Testis (tissue), 3 donors: Measurements from ENCODE around the gene CYP2S1. TPM values are rescaled to one million over a fixed set of nuclear protein-coding genes. Genes with fewer than 3 reads are reported as not detected.

ENCODE experiments used
- DNase-seq: peaks from one replicate; pipeline ENCODE4 v3.0.0-alpha.2; 2019
- H3K27ac ChIP-seq, 2 donors: fragments of 200-600 bp; sonication (generic); one replicate each; pipeline ENCODE4 v1.5.1; 2019
- H3K27me3 ChIP-seq: fragments of 200-600 bp; sonication (generic); one replicate; pipeline ENCODE4 v1.5.1; 2019
- H3K36me3 ChIP-seq: fragments of 200-600 bp; sonication (generic); one replicate; pipeline ENCODE4 v1.5.1; 2017; ENCODE audit warnings: low read depth; ENCODE audit errors: missing control alignments
- H3K4me1 ChIP-seq: fragments of 200-600 bp; sonication (generic); one replicate; pipeline ENCODE4 v1.5.1; 2019
- H3K4me3 ChIP-seq, 2 donors: fragments of 200-600 bp; sonication (generic); one replicate each; pipeline ENCODE4 v1.5.1; 2017 to 2019
- H3K9me3 ChIP-seq: fragments of 200-600 bp; sonication (generic); one replicate; pipeline ENCODE4 v1.5.1; 2017
- CTCF ChIP-seq, 3 experiments: fragments of 450-650 bp in 2 of 3; fragments of 200-600 bp in 1 of 3; sonication (generic) in 1 of 3; IDR thresholded peaks; one replicate each; pipeline ENCODE4 v1.5.1; 2016 to 2019; ENCODE audit warnings: antibody characterized with exemption in 3 of 3, mild to moderate bottlenecking in 2 of 3, moderate library complexity in 1 of 3
- POLR2A ChIP-seq: fragments of 450-650 bp; IDR thresholded peaks from one replicate; pipeline ENCODE4 v1.6.1; 2017; ENCODE audit warnings: antibody characterized with exemption, mild to moderate bottlenecking, moderate library complexity
- WGBS, 2 donors: methylation state at CpG; one replicate each; pipeline ENCODE4 v1.1.5; 2018; 5-methylcytosine and 5-hydroxymethylcytosine counted together
- intact Hi-C: fragments of 100-400 bp; cut with DNase I; formaldehyde crosslinking; loops from one replicate; pipeline ENCODE4 v1.15.1; 2023; ENCODE audit warnings: low total_unique reads
- polyA plus RNA-seq: library from polyadenylated mRNA; stranded (reverse); fragments of 350-450 nt; fragmentation: Illumina TruSeq; extraction: RNeasy Lipid Tissue Mini Kit (QIAGEN cat#74804); gene quantifications from one replicate; pipeline ENCODE4 v1.2.3, GENCODE V29; 2014; ENCODE audit warnings: low read depth, low replicate concordance; ENCODE audit not compliant: insufficient read depth
- total RNA-seq, 2 donors: library from RNA; depleted of rRNA; stranded (reverse); fragments of >200 nt; gene quantifications; one replicate each; pipeline ENCODE4 v1.2.3, GENCODE V29; 2016

CYP2S1 gene
- total and polyA plus RNA-seq, 3 donors from 2014 or later: 1.4 to 2.0 (median 1.6) TPM

DNA sequence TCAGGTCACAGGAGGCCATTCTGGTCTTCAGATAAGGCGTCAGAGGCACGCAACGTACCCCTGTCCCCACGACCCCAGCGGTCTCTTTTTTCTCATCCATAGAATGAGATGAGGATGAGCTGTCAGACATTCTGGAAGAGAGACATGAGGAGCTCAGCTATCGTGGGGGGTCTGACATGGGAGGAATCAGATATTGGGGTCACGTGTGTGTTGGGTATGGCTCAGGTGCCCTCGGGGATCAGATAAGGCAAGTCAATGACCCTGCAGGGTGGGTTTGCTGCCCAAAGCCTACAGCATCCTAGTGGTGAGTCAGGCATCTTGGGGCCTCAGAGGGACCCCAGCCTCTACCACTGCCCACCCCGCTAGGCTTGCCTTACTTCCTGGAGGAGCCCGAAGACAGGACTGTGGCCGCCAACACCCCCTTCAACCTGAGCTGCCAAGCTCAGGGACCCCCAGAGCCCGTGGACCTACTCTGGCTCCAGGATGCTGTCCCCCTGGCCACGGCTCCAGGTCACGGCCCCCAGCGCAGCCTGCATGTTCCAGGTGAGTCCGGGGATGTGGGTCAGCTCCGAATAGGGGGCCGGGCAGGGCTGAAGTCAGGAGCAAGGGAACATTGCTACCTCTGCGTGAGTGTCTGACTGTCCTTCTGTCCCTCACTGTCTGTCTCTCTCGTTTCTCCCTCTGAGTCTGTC, 28.6 kb downstream of the CYP2S1 start:
- intact Hi-C loops: no loop called here
- Histone ChIP-seq H3K36me3 (no peaks in the 10 kb centered on the region), H3K4me1 (peaks cover 28% of the 10 kb centered on the region), H3K9me3 (no peaks in the 10 kb centered on the region), H3K4me3 (no peak overlapping the region), H3K27me3 (no peaks in the 10 kb centered on the region), H3K27ac (peak overlapping the region; percentile 10 to 95)
- no peak for DNase-seq
- TF ChIP-seq POLR2A: no peak
- no peak for TF ChIP-seq CTCF (IDR thresholded peaks at IDR 0.05)
- 66 to 81% methylated on average over 16 to 19 of the region's 20 CpGs for WGBS, 2 donors

DNA sequence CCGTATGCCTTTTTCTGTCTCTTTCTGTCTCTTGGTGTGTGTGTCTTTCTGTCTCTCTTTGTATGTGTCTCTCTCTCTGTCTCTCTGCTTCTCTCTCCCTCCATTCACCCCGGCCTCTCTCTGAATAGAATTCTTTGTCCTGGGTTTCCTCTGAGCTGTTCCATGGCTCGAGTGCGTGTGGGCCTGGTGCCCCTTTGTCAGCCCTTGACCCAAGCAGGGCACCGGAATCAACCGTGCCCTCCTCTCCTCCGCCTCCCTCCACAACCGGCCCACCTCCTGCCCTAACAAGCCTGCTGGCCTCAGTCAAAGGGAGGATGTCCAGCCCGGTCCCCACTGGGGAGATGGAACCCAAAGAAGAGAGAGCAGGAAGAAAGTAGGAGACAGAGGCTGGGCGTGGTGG, 29.2 kb downstream of the CYP2S1 start:
- H3K4me1 ChIP-seq: peaks cover 34% of the 10 kb centered on the region
- H3K36me3 ChIP-seq: no peaks in the 10 kb centered on the region
- WGBS, 2 donors: 57 to 83% methylated on average over 10 of the region's 10 CpGs
- DNase-seq: peak; percentile 27
- H3K4me3 ChIP-seq: no peak overlapping the region
- H3K9me3 ChIP-seq: no peaks in the 10 kb centered on the region
- no peak for TF ChIP-seq POLR2A
- intact Hi-C loops: no loop called here
- no peaks in the 10 kb centered on the region for H3K27me3 ChIP-seq
- peak overlapping the region; percentile 10 to 95 for H3K27ac ChIP-seq

DNA sequence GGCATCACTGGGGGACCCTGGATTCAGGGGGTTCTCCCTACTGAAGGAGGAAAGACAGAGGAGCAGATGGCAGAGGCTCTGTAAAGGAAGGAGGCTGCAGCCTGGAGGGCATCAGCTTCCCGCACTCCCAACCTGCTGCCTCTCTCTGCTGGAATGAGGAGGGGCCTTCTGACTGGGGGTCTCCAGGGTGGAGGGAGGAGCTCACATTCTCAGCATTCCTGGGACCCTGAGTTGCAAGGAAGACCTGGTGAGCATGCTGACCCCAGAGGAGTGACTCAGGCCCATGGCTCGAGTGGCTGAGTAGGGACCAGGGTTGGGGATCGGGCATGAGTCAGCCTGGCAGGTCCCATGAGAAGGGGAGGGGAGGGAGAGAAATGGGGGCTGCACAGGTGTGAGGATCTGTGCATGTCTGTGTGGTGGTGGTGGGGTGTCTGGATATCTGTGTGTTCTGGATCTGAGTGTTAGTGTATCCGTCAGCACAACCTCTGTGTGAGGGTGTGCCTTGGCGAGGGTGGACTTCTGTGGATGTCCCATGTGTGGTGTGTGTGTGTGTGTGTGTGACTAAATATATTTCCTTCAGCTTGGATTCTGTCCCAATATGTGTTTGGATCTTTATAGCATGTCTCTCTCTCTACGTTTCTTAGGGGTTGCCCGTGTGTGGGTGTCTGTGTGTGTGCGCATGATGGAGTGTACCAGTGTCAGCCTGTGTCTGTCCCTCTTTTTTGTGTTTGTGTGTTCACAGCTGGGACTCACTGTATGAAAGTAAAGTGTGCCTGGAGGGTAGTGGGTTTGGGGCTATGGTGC, 30.6 kb downstream of the CYP2S1 start:
- no peak for DNase-seq
- no peak overlapping the region for H3K4me3 ChIP-seq
- H3K27ac ChIP-seq: no peak overlapping the region
- no peaks in the 10 kb centered on the region for H3K36me3 ChIP-seq
- intact Hi-C loops: no loop called here
- no peaks in the 10 kb centered on the region for H3K27me3 ChIP-seq
- WGBS, 2 donors: 39 to 70% methylated on average over 7 to 8 of the region's 8 CpGs
- peaks cover 33% of the 10 kb centered on the region for H3K4me1 ChIP-seq
- no peak for TF ChIP-seq CTCF (IDR thresholded peaks at IDR 0.05)
- TF ChIP-seq POLR2A: no peak
- H3K9me3 ChIP-seq: no peaks in the 10 kb centered on the region

- Histone ChIP-seq H3K27ac (peak overlapping the region in 1 of 2 donors; percentile 84), H3K9me3 (no peaks in the 10 kb centered on the region), H3K4me3 (no peak overlapping the region), H3K36me3 (no peaks in the 10 kb centered on the region), H3K27me3 (no peaks in the 10 kb centered on the region), H3K4me1 (peaks cover 33% of the 10 kb centered on the region)
- 89 to 91% methylated on average over 7 of the region's 7 CpGs for WGBS, 2 donors
- no peak for DNase-seq
- intact Hi-C loops: no loop called here
- TF ChIP-seq CTCF (IDR thresholded peaks at IDR 0.05) (no peak), POLR2A (no peak)
Measured at GRCh38 chr19:41224632-41225031, 31.6 kb downstream of the CYP2S1 start.

- Histone ChIP-seq H3K9me3 (no peaks in the 10 kb centered on the region), H3K36me3 (no peaks in the 10 kb centered on the region), H3K27me3 (no peaks in the 10 kb centered on the region), H3K4me1 (peaks cover 33% of the 10 kb centered on the region), H3K27ac (peak overlapping the region; percentile 82 to 84), H3K4me3 (peak overlapping the region; percentile 38 to 41)
- peak; percentile 72 for DNase-seq
- TF ChIP-seq CTCF (IDR thresholded peaks at IDR 0.05) (no peak), POLR2A (no peak)
- intact Hi-C loops: no loop called here
- 43 to 53% methylated on average over 26 to 29 of the region's 29 CpGs for WGBS, 2 donors
Measured at GRCh38 chr19:41225238-41226052, 32.4 kb downstream of the CYP2S1 start.
